ENCODE results near the gene TAS1R2.
"Not testable (repeated sequence)": the region's sequence is repeated elsewhere in the genome, so short reads cannot be mapped to it uniquely, and the experiment has no call there.

- TF ChIP-seq CTCF, POLR2AphosphoS5, POLR2A (IDR thresholded peaks at IDR 0.05): not testable (repeated sequence)
Observed at GRCh38 chr1:18891858-18892257, 32.4 kb upstream of the TAS1R2 start.

Measured in gastroesophageal sphincter (tissue), 3 donors.